Hepatocyte (in vitro differentiated cells): ENCODE measurements around the gene AOPEP. TPM values are rescaled to one million over a fixed set of nuclear protein-coding genes. Genes with fewer than 3 reads are reported as not detected.
A peak's percentile ranks its signal among the peaks of the same experiment; 100 is the strongest.

Source experiments
- DNase-seq: peaks from one replicate; pipeline ENCODE4 v3.0.0-alpha.2; 2016; ENCODE audit warnings: low spot score
- H2AFZ ChIP-seq: fragments of 200-600 bp; sonication (generic); 2 replicates; pipeline ENCODE4 v1.6.0; 2016; ENCODE audit warnings: antibody characterized with exemption, mild to moderate bottlenecking
- H3K27ac ChIP-seq: fragments of 200-600 bp; sonication (generic); 2 replicates; pipeline ENCODE4 v1.5.1; 2016; ENCODE audit warnings: mild to moderate bottlenecking
- H3K27me3 ChIP-seq: fragments of 200-600 bp; sonication (generic); 2 replicates; pipeline ENCODE4 v1.6.1; 2016
- H3K36me3 ChIP-seq: fragments of 200-600 bp; sonication (generic); replicated peaks from 2 replicates; pipeline ENCODE4 v1.5.1; 2016; ENCODE audit warnings: low read depth; ENCODE audit not compliant: insufficient read depth
- H3K4me1 ChIP-seq: fragments of 200-600 bp; sonication (generic); 2 replicates; pipeline ENCODE4 v1.5.1; 2016; ENCODE audit warnings: mild to moderate bottlenecking, moderate library complexity; ENCODE audit not compliant: insufficient read depth
- H3K4me2 ChIP-seq: fragments of 200-600 bp; sonication (generic); 2 replicates; pipeline ENCODE4 v1.6.0; 2016
- H3K4me3 ChIP-seq: fragments of 200-600 bp; sonication (generic); 2 replicates; pipeline ENCODE4 v1.5.1; 2016; ENCODE audit warnings: mild to moderate bottlenecking
- H3K79me2 ChIP-seq: fragments of 200-600 bp; sonication (generic); 2 replicates; pipeline ENCODE4 v1.6.0; 2017; ENCODE audit warnings: mild to moderate bottlenecking
- H3K9me2 ChIP-seq: fragments of 200-600 bp; sonication (generic); replicated peaks from 2 replicates; pipeline ENCODE4 v1.6.0; 2017; ENCODE audit warnings: mild to moderate bottlenecking; ENCODE audit not compliant: insufficient read depth
- H3K9me3 ChIP-seq: fragments of 200-600 bp; sonication (generic); 2 replicates; pipeline ENCODE4 v1.5.1; 2016; ENCODE audit warnings: low read depth, mild to moderate bottlenecking
- H4K20me1 ChIP-seq: fragments of 200-600 bp; sonication (generic); 2 replicates; pipeline ENCODE4 v1.6.0; 2016; ENCODE audit warnings: mild to moderate bottlenecking; ENCODE audit not compliant: insufficient read depth, poor library complexity, severe bottlenecking
- EZH2 ChIP-seq: fragments of 200-600 bp; sonication (generic); IDR thresholded peaks from 2 replicates; pipeline ENCODE4 v1.6.1; 2016; ENCODE audit warnings: antibody characterized with exemption, mild to moderate bottlenecking, borderline replicate concordance
- EZH2phosphoT487 ChIP-seq: fragments of 200-600 bp; sonication (generic); IDR thresholded peaks from one replicate; pipeline ENCODE4 v1.6.1; 2018; ENCODE audit warnings: antibody characterized with exemption, mild to moderate bottlenecking, low read depth, moderate library complexity; ENCODE audit not compliant: unreplicated experiment, severe bottlenecking
- WGBS: methylation state at CpG from one replicate; pipeline ENCODE4 v1.1.6; 2016; ENCODE audit warnings: low lambda C conversion rate; ENCODE audit errors: missing lambda C conversion rate; 5-methylcytosine and 5-hydroxymethylcytosine counted together
- polyA plus RNA-seq: library from polyadenylated mRNA; unstranded; fragments of >200 nt; fragmentation: Nextera tagmentation; extraction: Ambion mirVana; gene quantifications from 2 replicates; pipeline ENCODE4 v1.2.1, GENCODE V29; 2016
- total RNA-seq: library from RNA; depleted of rRNA; stranded (reverse); fragments of >200 nt; gene quantifications from 2 replicates; pipeline ENCODE4 v1.2.3, GENCODE V29; 2014
- TF ChIP-seq, protein P1 (sequence below): fragments of 200-600 bp; sonication (generic); IDR thresholded peaks from 2 replicates; pipeline ENCODE4 v1.5.1; 2016; ENCODE audit warnings: antibody characterized with exemption, mild to moderate bottlenecking; ENCODE audit not compliant: poor library complexity

AOPEP gene
- total and polyA plus RNA-seq, 2 experiments from 2014 or later = 82.8 to 101 TPM

DNA sequence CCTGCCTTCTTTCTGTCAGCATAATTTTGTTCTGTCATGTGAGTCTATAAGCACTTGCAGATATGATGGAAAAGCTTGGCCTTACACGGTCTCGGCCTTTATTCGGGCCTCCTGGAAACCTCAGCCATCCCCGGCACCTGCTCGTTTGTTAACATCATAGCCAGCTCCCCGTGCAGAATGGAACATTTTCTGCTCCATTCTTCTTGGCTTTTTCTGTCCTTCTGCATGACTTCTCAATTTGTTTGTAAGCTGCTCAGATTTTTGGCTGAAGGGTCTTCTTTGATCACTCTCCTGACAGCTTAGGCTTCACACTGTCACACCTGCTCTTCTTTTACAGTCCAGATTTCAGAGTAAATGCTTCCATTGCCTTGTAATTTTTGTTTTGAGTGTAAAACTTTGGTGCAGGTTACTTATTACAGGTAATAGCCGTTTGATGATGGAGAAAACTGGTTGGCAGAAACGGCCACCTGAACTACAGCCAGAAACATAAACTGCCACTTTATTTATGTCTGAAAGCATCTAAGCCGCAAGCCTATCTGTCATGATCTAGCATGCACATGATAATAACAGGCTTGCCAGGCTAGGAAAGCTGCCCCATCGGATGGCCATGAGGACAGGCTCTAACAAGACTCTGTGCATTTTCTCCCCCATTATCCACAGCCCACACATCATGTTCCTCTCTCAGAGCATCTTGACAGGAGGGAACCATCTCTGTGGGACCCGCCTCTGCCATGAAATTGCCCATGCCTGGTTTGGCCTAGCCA lies 197.0 kb downstream of the AOPEP start:
- 76% methylated on average over 11 of the region's 11 CpGs for WGBS
- no peaks in the 10 kb centered on the region for H3K27me3 ChIP-seq
- no peaks in the 10 kb centered on the region for H4K20me1 ChIP-seq
- TF ChIP-seq EZH2phosphoT487 = no peak
- TF ChIP-seq, protein P1, sequence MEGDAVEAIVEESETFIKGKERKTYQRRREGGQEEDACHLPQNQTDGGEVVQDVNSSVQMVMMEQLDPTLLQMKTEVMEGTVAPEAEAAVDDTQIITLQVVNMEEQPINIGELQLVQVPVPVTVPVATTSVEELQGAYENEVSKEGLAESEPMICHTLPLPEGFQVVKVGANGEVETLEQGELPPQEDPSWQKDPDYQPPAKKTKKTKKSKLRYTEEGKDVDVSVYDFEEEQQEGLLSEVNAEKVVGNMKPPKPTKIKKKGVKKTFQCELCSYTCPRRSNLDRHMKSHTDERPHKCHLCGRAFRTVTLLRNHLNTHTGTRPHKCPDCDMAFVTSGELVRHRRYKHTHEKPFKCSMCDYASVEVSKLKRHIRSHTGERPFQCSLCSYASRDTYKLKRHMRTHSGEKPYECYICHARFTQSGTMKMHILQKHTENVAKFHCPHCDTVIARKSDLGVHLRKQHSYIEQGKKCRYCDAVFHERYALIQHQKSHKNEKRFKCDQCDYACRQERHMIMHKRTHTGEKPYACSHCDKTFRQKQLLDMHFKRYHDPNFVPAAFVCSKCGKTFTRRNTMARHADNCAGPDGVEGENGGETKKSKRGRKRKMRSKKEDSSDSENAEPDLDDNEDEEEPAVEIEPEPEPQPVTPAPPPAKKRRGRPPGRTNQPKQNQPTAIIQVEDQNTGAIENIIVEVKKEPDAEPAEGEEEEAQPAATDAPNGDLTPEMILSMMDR = no peak
- no peak for TF ChIP-seq EZH2
- no peak overlapping the region for H2AFZ ChIP-seq
- no peaks in the 10 kb centered on the region for H3K9me2 ChIP-seq
- H3K4me2 ChIP-seq = peak overlapping the region; percentile 48
- H3K4me3 ChIP-seq = no peak overlapping the region
- H3K36me3 ChIP-seq = no peaks in the 10 kb centered on the region
- peaks cover 30% of the 10 kb centered on the region for H3K79me2 ChIP-seq
- DNase-seq = no peak
- no peaks in the 10 kb centered on the region for H3K9me3 ChIP-seq
- H3K4me1 ChIP-seq = peaks cover 59% of the 10 kb centered on the region
- peak overlapping the region; percentile 89 for H3K27ac ChIP-seq

DNA sequence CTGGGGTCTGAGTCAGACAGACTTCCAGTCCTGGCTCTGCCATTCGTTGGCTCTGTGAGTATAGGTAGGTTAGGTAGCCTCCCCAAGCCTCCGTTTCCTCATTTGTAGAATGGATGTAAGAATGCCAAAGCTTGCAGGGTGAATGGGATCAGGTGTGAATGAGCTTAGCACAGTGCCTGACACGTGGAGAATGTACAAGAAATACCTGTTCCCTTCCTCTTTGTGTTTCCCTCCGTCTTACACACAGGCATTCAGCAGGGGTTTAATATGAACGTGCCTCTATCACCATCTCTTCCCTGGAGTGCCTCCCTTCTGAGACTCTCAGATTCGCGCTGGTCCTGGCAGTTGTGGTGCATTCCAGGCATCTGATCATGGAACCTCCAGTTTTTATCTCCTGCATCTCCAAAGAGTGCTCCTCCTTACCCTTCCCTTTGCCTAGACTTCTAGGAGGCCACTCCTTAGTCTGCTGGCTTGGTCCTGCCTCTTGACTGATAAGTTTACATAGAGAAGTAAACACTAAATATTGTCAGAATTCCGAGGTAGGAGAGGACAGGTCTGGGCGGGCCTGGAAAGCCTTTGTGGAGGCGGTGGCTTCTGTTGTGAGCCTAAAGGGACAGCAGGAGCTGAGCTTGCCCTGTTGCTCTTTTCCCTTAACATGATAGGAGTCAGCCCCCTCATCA lies 199.4 kb downstream of the AOPEP start:
- no peak for DNase-seq
- TF ChIP-seq, protein P1 = no peak
- no peak for TF ChIP-seq EZH2phosphoT487
- no peak for TF ChIP-seq EZH2
- H3K27me3 ChIP-seq = no peaks in the 10 kb centered on the region
- no peaks in the 10 kb centered on the region for H3K36me3 ChIP-seq
- H3K9me3 ChIP-seq = no peaks in the 10 kb centered on the region
- H3K9me2 ChIP-seq = no peaks in the 10 kb centered on the region
- 81% methylated on average over 10 of the region's 10 CpGs for WGBS
- H4K20me1 ChIP-seq = no peaks in the 10 kb centered on the region
- peak overlapping the region; percentile 4 for H3K27ac ChIP-seq
- peaks cover 45% of the 10 kb centered on the region for H3K4me1 ChIP-seq
- H3K4me2 ChIP-seq = no peak overlapping the region
- no peak overlapping the region for H2AFZ ChIP-seq
- peaks cover 32% of the 10 kb centered on the region for H3K79me2 ChIP-seq
- no peak overlapping the region for H3K4me3 ChIP-seq

DNA sequence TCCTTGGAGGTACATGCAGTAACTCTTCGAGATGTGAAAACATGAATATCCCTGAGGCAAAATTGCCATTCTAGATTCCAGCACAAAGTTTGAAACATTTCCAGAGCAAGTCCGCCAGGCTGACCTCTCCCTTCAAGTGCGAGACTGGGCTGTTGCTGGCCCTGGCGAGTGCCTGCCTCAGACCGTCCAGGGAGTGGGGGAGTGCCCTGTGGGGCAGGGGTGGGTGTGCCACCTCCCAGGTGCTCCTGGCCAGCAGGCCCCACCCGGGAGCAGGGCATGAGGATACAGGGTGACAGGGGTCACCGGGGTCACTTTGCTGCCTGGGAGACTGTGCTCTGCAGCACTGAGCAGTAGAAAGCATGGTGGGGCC lies 199.9 kb downstream of the AOPEP start:
- Histone ChIP-seq H4K20me1 (no peaks in the 10 kb centered on the region), H3K27ac (no peak overlapping the region), H2AFZ (no peak overlapping the region), H3K36me3 (no peaks in the 10 kb centered on the region), H3K4me3 (no peak overlapping the region), H3K4me1 (peaks cover 42% of the 10 kb centered on the region), H3K9me2 (no peaks in the 10 kb centered on the region), H3K4me2 (no peak overlapping the region), H3K9me3 (no peaks in the 10 kb centered on the region), H3K27me3 (no peaks in the 10 kb centered on the region), H3K79me2 (peaks cover 32% of the 10 kb centered on the region)
- TF ChIP-seq, protein P1 = no peak
- no peak for TF ChIP-seq EZH2phosphoT487
- TF ChIP-seq EZH2 = no peak
- no peak for DNase-seq
- 89% methylated on average over 7 of the region's 7 CpGs for WGBS
